Neural cell (in vitro differentiated cells): ENCODE measurements around the gene CSH1.
"Not testable (repeated sequence)": the region's sequence is repeated elsewhere in the genome, so short reads cannot be mapped to it uniquely, and the experiment has no call there.

Experiments
- EP300 ChIP-seq: fragments of 450-650 bp; conservative IDR thresholded peaks from 2 replicates; pipeline ENCODE4 v1.6.1; 2014; ENCODE audit warnings: antibody characterized with exemption, mild to moderate bottlenecking, moderate library complexity; ENCODE audit not compliant: poor library complexity, severe bottlenecking
- EZH2 ChIP-seq: fragments of 200-600, 300-800 bp; shearing (Covaris generic), sonication (generic); IDR thresholded peaks from 2 replicates; pipeline ENCODE4 v1.6.1; 2014; ENCODE audit warnings: antibody characterized with exemption, low read length, borderline replicate concordance, mild to moderate bottlenecking; ENCODE audit not compliant: insufficient read depth, poor library complexity, severe bottlenecking

- TF ChIP-seq EP300, EZH2: not testable (repeated sequence)
These were observed 23.7 kb upstream of the CSH1 start for GRCh38 chr17:63920050-63920449.
